Mesenchymal stem cell (in vitro differentiated cells and primary cell): ENCODE results near the gene FLT3.
A peak's percentile ranks its signal among the peaks of the same experiment; 100 is the strongest.

Experiments
- DNase-seq: peaks from one replicate; pipeline ENCODE4 v3.0.0-alpha.2; 2013
- H2AFZ ChIP-seq: one replicate; pipeline ENCODE4 v1.6.1; 2013; ENCODE audit warnings: low read depth, mild to moderate bottlenecking, control low read depth, inconsistent platforms, low read length, moderate library complexity
- H2AK5ac ChIP-seq: 2 replicates; pipeline ENCODE4 v1.6.1; 2013; ENCODE audit warnings: low read length, moderate library complexity, mild to moderate bottlenecking, inconsistent platforms; ENCODE audit not compliant: severe bottlenecking
- H2BK120ac ChIP-seq: one replicate; pipeline ENCODE4 v1.6.1; 2013; ENCODE audit warnings: low read depth, mild to moderate bottlenecking, inconsistent platforms, low read length, moderate library complexity
- H2BK12ac ChIP-seq, 2 experiments: one replicate each; pipeline ENCODE4 v1.6.1; 2013; ENCODE audit warnings: inconsistent platforms in 2 of 2, low read length in 2 of 2, mild to moderate bottlenecking in 2 of 2, moderate library complexity in 2 of 2, control low read depth in 1 of 2
- H2BK15ac ChIP-seq: one replicate; pipeline ENCODE4 v1.6.1; 2013; ENCODE audit warnings: mild to moderate bottlenecking, low read depth, inconsistent platforms; ENCODE audit not compliant: poor library complexity, severe bottlenecking
- H2BK5ac ChIP-seq: 2 replicates; pipeline ENCODE4 v1.6.1; 2013; ENCODE audit warnings: low read depth, mild to moderate bottlenecking, low read length, control low read depth, inconsistent platforms; ENCODE audit not compliant: poor library complexity, severe bottlenecking
- H3K14ac ChIP-seq, 2 experiments: one replicate each; pipeline ENCODE4 v1.6.1; 2013; ENCODE audit warnings: inconsistent platforms in 2 of 2, low read length in 2 of 2, control low read depth in 1 of 2, mild to moderate bottlenecking in 1 of 2, moderate library complexity in 1 of 2
- H3K18ac ChIP-seq, 2 experiments: one replicate each; pipeline ENCODE4 v1.6.1; 2013; ENCODE audit warnings: inconsistent platforms in 2 of 2, low read length in 2 of 2, control low read depth in 1 of 2, low read depth in 1 of 2, mild to moderate bottlenecking in 1 of 2
- H3K23ac ChIP-seq, 2 experiments: one replicate each; pipeline ENCODE4 v1.6.1; 2013; ENCODE audit warnings: inconsistent platforms in 2 of 2, low read length in 2 of 2, mild to moderate bottlenecking in 2 of 2, moderate library complexity in 2 of 2, control low read depth in 1 of 2
- H3K27ac ChIP-seq: 2 replicates; pipeline ENCODE4 v1.5.1; 2013; ENCODE audit warnings: mild to moderate bottlenecking, moderate library complexity, low read length, control low read depth, inconsistent platforms; ENCODE audit not compliant: poor library complexity, severe bottlenecking
- H3K27me3 ChIP-seq, 2 experiments: 2 replicates each; pipeline versions ENCODE4 v1.6.1 to v1.7.0; 2013; ENCODE audit warnings: low read length in 2 of 2, mild to moderate bottlenecking in 2 of 2, moderate library complexity in 2 of 2, control low read depth in 1 of 2, inconsistent platforms in 1 of 2; ENCODE audit not compliant: control insufficient read depth in 1 of 2, insufficient read depth in 1 of 2
- H3K36me3 ChIP-seq, 2 experiments: 2 replicates each; pipeline versions ENCODE4 v1.6.1 to v1.7.0; 2013; ENCODE audit warnings: low read length in 2 of 2, control low read depth in 1 of 2, inconsistent platforms in 1 of 2, low read depth in 1 of 2, mild to moderate bottlenecking in 1 of 2; ENCODE audit not compliant: insufficient read depth in 2 of 2, control insufficient read depth in 1 of 2
- H3K4ac ChIP-seq, 2 experiments: one replicate each; pipeline ENCODE4 v1.6.1; 2013; ENCODE audit warnings: inconsistent platforms in 2 of 2, low read length in 2 of 2, mild to moderate bottlenecking in 2 of 2, moderate library complexity in 2 of 2, control low read depth in 1 of 2, low read depth in 1 of 2
- H3K4me1 ChIP-seq: 2 replicates; pipeline ENCODE4 v1.6.1; 2013; ENCODE audit warnings: low read depth, low read length, control low read depth; ENCODE audit not compliant: control insufficient read depth, insufficient read depth
- H3K4me2 ChIP-seq: 2 replicates; pipeline ENCODE4 v1.6.1; 2013; ENCODE audit warnings: low read length, mild to moderate bottlenecking, inconsistent platforms; ENCODE audit not compliant: poor library complexity, severe bottlenecking
- H3K4me3 ChIP-seq, 2 experiments: 2 replicates each; pipeline versions ENCODE4 v1.5.1 to v1.7.0; 2013; ENCODE audit warnings: low read length in 2 of 2, mild to moderate bottlenecking in 2 of 2, control low read depth in 1 of 2, low read depth in 1 of 2; ENCODE audit not compliant: insufficient read depth in 1 of 2
- H3K79me1 ChIP-seq: replicated peaks from 2 replicates; pipeline ENCODE4 v1.6.1; 2013; ENCODE audit warnings: mild to moderate bottlenecking, control low read depth, low read length, inconsistent platforms; ENCODE audit not compliant: poor library complexity, severe bottlenecking
- H3K9ac ChIP-seq: 2 replicates; pipeline ENCODE4 v1.7.0; 2013; ENCODE audit warnings: mild to moderate bottlenecking, low read length, moderate library complexity
- H3K9me3 ChIP-seq: 2 replicates; pipeline ENCODE4 v1.7.0; 2013; ENCODE audit warnings: mild to moderate bottlenecking, low read length; ENCODE audit not compliant: control insufficient read depth
- H4K8ac ChIP-seq: one replicate; pipeline ENCODE4 v1.6.1; 2013; ENCODE audit warnings: inconsistent platforms, mild to moderate bottlenecking, low read length, moderate library complexity
- H4K91ac ChIP-seq: one replicate; pipeline ENCODE4 v1.6.1; 2013; ENCODE audit warnings: mild to moderate bottlenecking, low read length, inconsistent platforms
- WGBS: methylation state at CpG from one replicate; pipeline ENCODE4 v1.1.7; 2013; ENCODE audit warnings: mixed read lengths; 5-methylcytosine and 5-hydroxymethylcytosine counted together

FLT3 gene

GRCh38 chr13:28056970-28057712 lies 43.2 kb downstream of the FLT3 start:
- Histone ChIP-seq H3K4me2 (no peak overlapping the region), H3K4ac (no peak overlapping the region), H3K9me3 (no peaks in the 10 kb centered on the region), H2BK12ac (no peak overlapping the region), H2BK15ac (no peak overlapping the region), H3K27me3 (peaks cover 0 to 28% of the 10 kb centered on the region in 2 experiments), H3K4me1 (no peaks in the 10 kb centered on the region), H3K9ac (no peak overlapping the region), H2AFZ (no peak overlapping the region), H3K18ac (no peak overlapping the region), H4K8ac (no peak overlapping the region), H2BK5ac (no peak overlapping the region), H3K79me1 (no peaks in the 10 kb centered on the region), H2AK5ac (no peak overlapping the region), H2BK120ac (no peak overlapping the region), H3K27ac (no peak overlapping the region), H3K36me3 (no peaks in the 10 kb centered on the region), H3K23ac (no peak overlapping the region), H3K4me3 (no peak overlapping the region), H4K91ac (no peak overlapping the region), H3K14ac (no peak overlapping the region)
- WGBS, result 93% methylated on average over 12 of the region's 13 CpGs
- DNase-seq, result no peak

- Histone ChIP-seq H3K14ac (no peak overlapping the region), H3K4me2 (no peak overlapping the region), H2BK12ac (no peak overlapping the region), H3K4ac (no peak overlapping the region), H3K4me3 (no peak overlapping the region), H2BK5ac (no peak overlapping the region), H4K91ac (no peak overlapping the region), H3K23ac (no peak overlapping the region), H2AFZ (no peak overlapping the region), H2BK120ac (no peak overlapping the region), H2AK5ac (no peak overlapping the region), H3K79me1 (no peaks in the 10 kb centered on the region), H3K18ac (no peak overlapping the region), H3K27ac (no peak overlapping the region), H3K4me1 (no peaks in the 10 kb centered on the region), H2BK15ac (no peak overlapping the region), H3K27me3 (peaks cover 0 to 28% of the 10 kb centered on the region in 2 experiments), H3K9me3 (no peaks in the 10 kb centered on the region), H3K9ac (no peak overlapping the region), H4K8ac (no peak overlapping the region), H3K36me3 (no peaks in the 10 kb centered on the region)
- DNase-seq, result no peak
- 71% methylated on average over 9 of the region's 9 CpGs for WGBS
These were observed 44.0 kb downstream of the FLT3 start for GRCh38 chr13:28056426-28056825.

GRCh38 chr13:28055357-28055756 lies 45.0 kb downstream of the FLT3 start:
- Histone ChIP-seq H3K4ac (no peak overlapping the region), H3K4me2 (no peak overlapping the region), H2BK120ac (no peak overlapping the region), H4K91ac (no peak overlapping the region), H3K9ac (no peak overlapping the region), H3K23ac (no peak overlapping the region), H2AK5ac (no peak overlapping the region), H2BK15ac (no peak overlapping the region), H3K18ac (no peak overlapping the region), H2AFZ (no peak overlapping the region), H3K27ac (no peak overlapping the region), H3K79me1 (no peaks in the 10 kb centered on the region), H3K9me3 (no peaks in the 10 kb centered on the region), H3K4me3 (no peak overlapping the region), H2BK12ac (no peak overlapping the region), H3K27me3 (peaks cover 0 to 28% of the 10 kb centered on the region in 2 experiments), H3K14ac (no peak overlapping the region), H3K36me3 (no peaks in the 10 kb centered on the region), H4K8ac (no peak overlapping the region), H3K4me1 (no peaks in the 10 kb centered on the region), H2BK5ac (no peak overlapping the region)
- 96% methylated on average over 2 of the region's 2 CpGs for WGBS
- DNase-seq, result no peak

GRCh38 chr13:28052945-28053344 lies 47.4 kb downstream of the FLT3 start:
- no peak overlapping the region for H3K9ac ChIP-seq
- no peak overlapping the region for H2BK15ac ChIP-seq
- no peak overlapping the region for H4K8ac ChIP-seq
- no peak overlapping the region for H2AK5ac ChIP-seq
- no peak overlapping the region for H3K4me3 ChIP-seq
- no peaks in the 10 kb centered on the region for H3K36me3 ChIP-seq
- no peak overlapping the region for H3K18ac ChIP-seq
- no peak overlapping the region for H2BK120ac ChIP-seq
- no peak overlapping the region for H3K4me2 ChIP-seq
- H3K9me3 ChIP-seq, result no peaks in the 10 kb centered on the region
- no peak overlapping the region for H2BK12ac ChIP-seq
- peaks cover 0 to 40% of the 10 kb centered on the region in 2 experiments for H3K27me3 ChIP-seq
- peak; percentile 53 for DNase-seq
- no peak overlapping the region for H2BK5ac ChIP-seq
- no peak overlapping the region for H3K27ac ChIP-seq
- no peaks in the 10 kb centered on the region for H3K4me1 ChIP-seq
- H3K4ac ChIP-seq, result no peak overlapping the region
- no peak overlapping the region for H2AFZ ChIP-seq
- H4K91ac ChIP-seq, result no peak overlapping the region
- H3K14ac ChIP-seq, result no peak overlapping the region
- H3K79me1 ChIP-seq, result no peaks in the 10 kb centered on the region
- no peak overlapping the region for H3K23ac ChIP-seq
